Trophoblast cell (in vitro differentiated cells and primary cell): Measurements from ENCODE around the gene ZNF526.

ENCODE experiments used
- DNase-seq, 2 donors: peaks; one replicate each; pipeline ENCODE4 v3.0.0-alpha.2; 2016
- H2AFZ ChIP-seq: 2 replicates; pipeline ENCODE4 v1.6.1; 2013; ENCODE audit warnings: low read length, moderate library complexity, mild to moderate bottlenecking; ENCODE audit not compliant: insufficient read depth, poor library complexity
- H2AK5ac ChIP-seq: 2 replicates; pipeline ENCODE4 v1.6.1; 2013; ENCODE audit warnings: mild to moderate bottlenecking, low read length
- H2BK120ac ChIP-seq: 2 replicates; pipeline ENCODE4 v1.6.1; 2013; ENCODE audit warnings: low read length, mild to moderate bottlenecking, moderate library complexity; ENCODE audit not compliant: insufficient read depth, poor library complexity
- H2BK12ac ChIP-seq: 2 replicates; pipeline ENCODE4 v1.6.1; 2013; ENCODE audit warnings: mild to moderate bottlenecking, low read length, moderate library complexity
- H2BK5ac ChIP-seq: 2 replicates; pipeline ENCODE4 v1.6.1; 2013; ENCODE audit warnings: low read length, low read depth, moderate library complexity, mild to moderate bottlenecking; ENCODE audit not compliant: poor library complexity
- H3K14ac ChIP-seq: 2 replicates; pipeline ENCODE4 v1.6.1; 2013; ENCODE audit warnings: mild to moderate bottlenecking, low read length
- H3K18ac ChIP-seq: 2 replicates; pipeline ENCODE4 v1.6.1; 2013; ENCODE audit warnings: mild to moderate bottlenecking, low read length
- H3K23ac ChIP-seq: 2 replicates; pipeline ENCODE4 v1.6.1; 2013; ENCODE audit warnings: low read length
- H3K27ac ChIP-seq: 2 replicates; pipeline ENCODE4 v1.5.1; 2013; ENCODE audit warnings: low read depth, mild to moderate bottlenecking, inconsistent platforms, low read length, moderate library complexity
- H3K27me3 ChIP-seq: 2 replicates; pipeline ENCODE4 v1.6.1; 2013; ENCODE audit warnings: inconsistent platforms, mild to moderate bottlenecking, low read length, moderate library complexity; ENCODE audit not compliant: insufficient read depth
- H3K36me3 ChIP-seq, 2 experiments: 1 replicate in 1 of 2; 2 replicates in 1 of 2; pipeline ENCODE4 v1.6.1; 2013; ENCODE audit warnings: low read length in 2 of 2, mild to moderate bottlenecking in 2 of 2, moderate library complexity in 1 of 2; ENCODE audit not compliant: insufficient read depth in 2 of 2, control insufficient read depth in 1 of 2
- H3K4ac ChIP-seq: 2 replicates; pipeline ENCODE4 v1.6.1; 2013; ENCODE audit warnings: low read depth, mild to moderate bottlenecking, low read length, moderate library complexity
- H3K4me1 ChIP-seq, 2 experiments: 1 replicate in 1 of 2; 2 replicates in 1 of 2; pipeline ENCODE4 v1.6.1; 2013; ENCODE audit warnings: low read length in 2 of 2, mild to moderate bottlenecking in 2 of 2, moderate library complexity in 1 of 2; ENCODE audit not compliant: insufficient read depth in 2 of 2, control insufficient read depth in 1 of 2
- H3K4me2 ChIP-seq: 2 replicates; pipeline ENCODE4 v1.6.1; 2013; ENCODE audit warnings: inconsistent platforms, mild to moderate bottlenecking, low read length, moderate library complexity
- H3K4me3 ChIP-seq: 2 replicates; pipeline ENCODE4 v1.5.1; 2013; ENCODE audit warnings: mild to moderate bottlenecking, low read depth, low read length, inconsistent platforms
- H3K79me1 ChIP-seq: one replicate; pipeline ENCODE4 v1.6.1; 2013; ENCODE audit warnings: low read length
- H3K79me2 ChIP-seq: 2 replicates; pipeline ENCODE4 v1.6.1; 2013; ENCODE audit warnings: low read length, mild to moderate bottlenecking; ENCODE audit not compliant: control insufficient read depth, insufficient read depth, poor library complexity
- H3K9ac ChIP-seq: 2 replicates; pipeline ENCODE4 v1.6.1; 2013; ENCODE audit warnings: mild to moderate bottlenecking, low read length
- H3K9me3 ChIP-seq: 2 replicates; pipeline ENCODE4 v1.6.1; 2013; ENCODE audit warnings: low read depth, mild to moderate bottlenecking, control low read depth, inconsistent platforms, low read length; ENCODE audit not compliant: insufficient read depth
- H4K12ac ChIP-seq: 2 replicates; pipeline ENCODE4 v1.6.1; 2013; ENCODE audit warnings: low read depth, mild to moderate bottlenecking, low read length, moderate library complexity
- H4K8ac ChIP-seq: 2 replicates; pipeline ENCODE4 v1.6.1; 2013; ENCODE audit warnings: low read depth, mild to moderate bottlenecking, low read length, moderate library complexity
- H4K91ac ChIP-seq: one replicate; pipeline ENCODE4 v1.6.1; 2013; ENCODE audit warnings: low read depth, mild to moderate bottlenecking, low read length, moderate library complexity
- WGBS: extraction: QIAGEN DNeasy Blood & Tissue Kit; methylation state at CpG from one replicate; pipeline ENCODE4 v1.1.7; 2013; ENCODE audit warnings: missing lambda C conversion rate; ENCODE audit not compliant: insufficient read length, insufficient coverage; ENCODE audit errors: extremely low coverage; 5-methylcytosine and 5-hydroxymethylcytosine counted together

The ZNF526 gene

DNA sequence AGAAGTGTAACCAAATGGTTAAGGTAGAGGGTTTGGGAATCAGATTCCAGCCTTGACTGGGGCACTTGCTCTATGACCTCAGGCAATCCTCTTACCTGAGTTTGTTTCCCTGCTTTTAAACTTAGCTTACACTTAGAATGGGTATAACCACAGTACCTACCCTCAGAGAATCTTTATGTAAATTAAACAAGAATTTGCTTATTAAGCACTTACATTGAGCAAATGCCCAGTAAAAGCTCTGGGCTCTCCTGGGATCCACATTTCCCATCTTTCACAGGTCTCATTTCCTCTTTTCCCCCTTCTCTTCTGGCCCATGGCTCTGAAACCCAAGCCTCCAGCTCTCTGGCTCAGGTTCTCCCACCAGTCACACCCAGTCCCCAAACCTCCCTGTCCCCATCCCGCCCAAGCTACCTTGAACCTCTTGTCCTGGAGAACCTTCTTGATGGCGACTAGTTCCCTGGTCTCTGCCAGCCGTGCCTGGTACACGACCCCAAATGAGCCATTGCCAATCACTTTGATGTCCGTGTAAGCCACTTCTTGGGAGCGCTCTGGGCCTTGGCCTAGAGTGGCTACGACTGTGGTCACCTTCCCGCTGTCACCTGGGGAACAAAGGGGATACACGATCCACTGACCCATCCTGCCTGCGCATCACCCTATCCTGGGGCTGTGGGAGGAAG, 19.6 kb downstream of the ZNF526 start:
- no peak overlapping the region for H3K4me3 ChIP-seq
- no peak overlapping the region for H4K91ac ChIP-seq
- H2BK12ac ChIP-seq: no peak overlapping the region
- H3K9me3 ChIP-seq: no peaks in the 10 kb centered on the region
- peaks cover 6% of the 10 kb centered on the region for H3K79me2 ChIP-seq
- H3K23ac ChIP-seq: no peak overlapping the region
- H4K12ac ChIP-seq: no peak overlapping the region
- no CpG with 5 or more reads among the region's 10 CpGs for WGBS
- H3K27me3 ChIP-seq: no peaks in the 10 kb centered on the region
- H3K4me2 ChIP-seq: no peak overlapping the region
- no peak overlapping the region for H2AK5ac ChIP-seq
- H3K18ac ChIP-seq: no peak overlapping the region
- H3K27ac ChIP-seq: no peak overlapping the region
- no peak overlapping the region for H4K8ac ChIP-seq
- H3K79me1 ChIP-seq: peaks cover 15% of the 10 kb centered on the region
- H2BK5ac ChIP-seq: no peak overlapping the region
- no peak for DNase-seq
- H3K9ac ChIP-seq: no peak overlapping the region
- H3K14ac ChIP-seq: no peak overlapping the region
- H2BK120ac ChIP-seq: no peak overlapping the region
- no peak overlapping the region for H2AFZ ChIP-seq
- peaks cover 34% of the 10 kb centered on the region in 2 experiments for H3K36me3 ChIP-seq
- H3K4ac ChIP-seq: peak overlapping the region; percentile 37
- H3K4me1 ChIP-seq: peaks cover 8 to 13% of the 10 kb centered on the region in 2 experiments

DNA sequence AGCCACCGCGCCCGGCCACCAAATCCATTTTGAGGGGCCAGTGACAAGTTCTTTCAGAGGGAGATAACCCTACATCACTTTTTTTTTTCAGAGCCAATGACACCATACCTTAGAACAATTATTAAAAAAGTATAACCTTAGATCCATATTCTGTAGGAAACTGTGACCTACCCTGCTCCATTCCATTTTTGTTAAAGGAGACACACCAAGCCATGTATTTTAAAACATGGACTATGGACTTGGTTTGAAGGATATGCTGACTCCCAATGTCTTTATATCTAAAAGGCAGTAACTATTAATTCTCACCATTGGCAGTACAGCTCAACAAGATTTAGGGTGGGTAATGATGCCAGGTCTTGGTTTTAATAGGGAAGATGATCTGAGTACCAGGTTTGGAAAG, 21.2 kb downstream of the ZNF526 start:
- H2BK120ac ChIP-seq: no peak overlapping the region
- H3K27me3 ChIP-seq: no peaks in the 10 kb centered on the region
- peaks cover 6% of the 10 kb centered on the region for H3K79me2 ChIP-seq
- H2BK12ac ChIP-seq: no peak overlapping the region
- H4K91ac ChIP-seq: no peak overlapping the region
- no peak overlapping the region for H4K12ac ChIP-seq
- H3K4me1 ChIP-seq: peaks cover 13 to 16% of the 10 kb centered on the region in 2 experiments
- no peak overlapping the region for H2BK5ac ChIP-seq
- DNase-seq: no peak
- no CpG with 5 or more reads among the region's 3 CpGs for WGBS
- peak overlapping the region; percentile 84 for H3K4ac ChIP-seq
- H3K18ac ChIP-seq: no peak overlapping the region
- peaks cover 19 to 21% of the 10 kb centered on the region in 2 experiments for H3K36me3 ChIP-seq
- no peak overlapping the region for H3K27ac ChIP-seq
- H3K9ac ChIP-seq: peak overlapping the region; percentile 97
- H3K4me3 ChIP-seq: no peak overlapping the region
- H2AFZ ChIP-seq: no peak overlapping the region
- H3K23ac ChIP-seq: no peak overlapping the region
- H3K79me1 ChIP-seq: peaks cover 17% of the 10 kb centered on the region
- no peak overlapping the region for H4K8ac ChIP-seq
- no peak overlapping the region for H3K14ac ChIP-seq
- H3K4me2 ChIP-seq: peak overlapping the region; percentile 65
- H3K9me3 ChIP-seq: no peaks in the 10 kb centered on the region
- no peak overlapping the region for H2AK5ac ChIP-seq

DNA sequence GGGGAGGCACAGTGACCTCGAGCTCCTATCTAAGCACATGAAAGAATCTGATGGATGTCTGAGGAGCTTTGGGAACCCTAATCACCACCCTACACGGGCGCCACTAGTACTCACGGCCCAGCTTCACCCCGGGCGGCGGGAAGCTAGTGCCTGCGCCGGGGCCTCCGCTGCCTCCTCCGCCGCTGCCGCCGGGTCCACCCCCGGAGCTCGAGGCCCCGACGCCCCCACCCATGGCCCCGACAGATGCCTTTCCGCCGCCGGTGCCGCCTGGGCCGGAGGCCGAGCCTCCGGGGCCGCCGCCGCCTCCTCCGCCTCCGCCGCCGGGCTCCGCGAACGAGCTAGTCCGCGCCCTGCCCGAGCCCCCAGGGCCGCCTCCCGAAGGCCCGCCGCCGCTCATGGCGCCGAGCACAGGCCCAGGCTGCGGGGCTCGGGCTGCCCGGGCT, 22.0 kb downstream of the ZNF526 start:
- peak overlapping the region; percentile 77 for H2AFZ ChIP-seq
- H4K8ac ChIP-seq: peak overlapping the region; percentile 94
- peak overlapping the region; percentile 80 for H2BK120ac ChIP-seq
- no peak overlapping the region for H3K23ac ChIP-seq
- H4K91ac ChIP-seq: peak overlapping the region; percentile 97
- peaks cover 6% of the 10 kb centered on the region for H3K79me2 ChIP-seq
- peak overlapping the region; percentile 65 for H3K4me2 ChIP-seq
- H3K4me3 ChIP-seq: peak overlapping the region; percentile 90
- peak overlapping the region; percentile 80 for H3K27ac ChIP-seq
- H3K18ac ChIP-seq: peak overlapping the region; percentile 85
- peak overlapping the region; percentile 97 for H3K9ac ChIP-seq
- no peaks in the 10 kb centered on the region for H3K27me3 ChIP-seq
- peak overlapping the region; percentile 96 for H3K4ac ChIP-seq
- peak overlapping the region; percentile 92 for H3K14ac ChIP-seq
- H2BK5ac ChIP-seq: peak overlapping the region; percentile 43
- peak overlapping the region; percentile 77 for H4K12ac ChIP-seq
- peaks cover 17% of the 10 kb centered on the region for H3K79me1 ChIP-seq
- peaks cover 15 to 17% of the 10 kb centered on the region in 2 experiments for H3K4me1 ChIP-seq
- no peak for DNase-seq
- no peaks in the 10 kb centered on the region for H3K9me3 ChIP-seq
- no peak overlapping the region for H2BK12ac ChIP-seq
- WGBS: no CpG with 5 or more reads among the region's 49 CpGs
- peaks cover 14 to 21% of the 10 kb centered on the region in 2 experiments for H3K36me3 ChIP-seq
- peak overlapping the region; percentile 36 for H2AK5ac ChIP-seq

DNA sequence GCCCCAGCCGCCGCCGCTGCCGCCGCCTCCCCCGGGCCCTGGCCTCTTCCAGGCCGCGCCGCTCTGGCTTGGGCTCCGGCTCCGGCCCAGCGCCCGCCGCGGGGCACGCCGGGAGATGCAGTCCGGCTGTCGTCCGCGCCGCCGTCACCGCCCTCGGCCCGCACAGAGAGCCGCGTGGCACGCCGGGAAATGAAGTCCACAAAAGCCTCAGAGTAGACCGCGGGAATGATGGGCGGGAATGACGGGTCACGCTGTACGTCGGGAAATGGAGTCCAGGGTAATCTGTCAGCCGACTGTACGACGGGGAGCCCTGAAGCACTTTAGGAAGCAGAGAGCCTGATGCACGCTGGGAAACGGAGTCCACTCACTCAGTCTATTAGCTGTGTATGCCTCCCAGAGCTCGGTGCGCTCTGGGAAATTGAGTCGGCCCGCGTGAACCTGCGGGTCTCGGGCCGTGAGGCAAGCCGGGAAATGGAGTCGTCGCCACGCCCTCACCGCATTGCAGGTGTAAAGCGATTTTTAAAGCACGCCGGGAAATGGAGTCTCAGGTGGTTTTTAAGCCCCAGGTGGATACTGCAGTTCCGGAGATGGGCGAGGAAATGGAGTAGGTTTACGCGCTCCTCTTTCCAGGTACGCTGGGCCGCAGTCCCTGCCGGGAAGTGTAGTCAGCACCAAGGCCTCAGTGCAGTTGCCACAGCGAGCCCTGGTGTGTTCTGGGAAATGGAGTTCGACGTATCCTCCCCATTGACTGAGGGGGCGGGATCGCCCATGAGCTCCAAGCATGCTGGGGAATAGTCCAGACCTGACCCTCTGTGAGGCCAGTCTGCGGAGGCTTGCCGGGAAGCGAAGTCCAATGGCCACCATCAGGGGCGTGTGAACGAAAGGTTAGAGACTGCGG, 22.6 kb downstream of the ZNF526 start, which contains the start of gene GSK3A:
TSS of gene GSK3A (minus strand) at position 91 of the 898 bp plus-strand sequence. CDS start 137 bp downstream, outside the sequence.
- Histone ChIP-seq H3K27me3 (no peaks in the 10 kb centered on the region), H2AK5ac (peak within 1 kb of the TSS; percentile 45), H3K9ac (peak within 1 kb of the TSS; percentile 97), H4K12ac (peak within 1 kb of the TSS; percentile 77), H3K4me3 (peak within 1 kb of the TSS; percentile 90), H3K9me3 (no peaks in the 10 kb centered on the region), H4K91ac (peak within 1 kb of the TSS; percentile 97), H3K36me3 (peaks cover 14 to 23% of the 10 kb centered on the region in 2 experiments), H3K27ac (peak within 1 kb of the TSS; percentile 80), H2AFZ (peak within 1 kb of the TSS; percentile 77), H3K79me1 (peaks cover 17% of the 10 kb centered on the region), H2BK12ac (no peak within 1 kb of the TSS), H3K4ac (peak within 1 kb of the TSS; percentile 96), H3K23ac (no peak within 1 kb of the TSS), H2BK120ac (peak within 1 kb of the TSS; percentile 80), H2BK5ac (peak within 1 kb of the TSS; percentile 52), H3K14ac (peak within 1 kb of the TSS; percentile 92), H3K4me1 (peaks cover 15 to 17% of the 10 kb centered on the region in 2 experiments), H4K8ac (peak within 1 kb of the TSS; percentile 94), H3K18ac (peak within 1 kb of the TSS; percentile 85), H3K79me2 (peaks cover 6% of the 10 kb centered on the region), H3K4me2 (peak within 1 kb of the TSS; percentile 83)
- DNase-seq: peak; percentile 99
- no CpG with 5 or more reads among the region's 76 CpGs for WGBS
